Ascending aorta (tissue), 2 donors: Measurements from ENCODE around the gene FERD3L. TPM values are rescaled to one million over a fixed set of nuclear protein-coding genes. Genes with fewer than 3 reads are reported as not detected.
A peak's percentile ranks its signal among the peaks of the same experiment; 100 is the strongest.

Source experiments
- DNase-seq, 2 donors: peaks; one replicate each; pipeline ENCODE4 v3.0.0-alpha.2; 2019; ENCODE audit warnings: low spot score in 2 of 2
- H3K27ac ChIP-seq, 2 donors: fragments of 200-600 bp; sonication (generic); one replicate each; pipeline ENCODE4 v1.5.1; 2016 to 2017; ENCODE audit warnings: mild to moderate bottlenecking in 1 of 2
- H3K27me3 ChIP-seq: fragments of 200-600 bp; sonication (generic); one replicate; pipeline ENCODE4 v1.5.1; 2017
- H3K36me3 ChIP-seq, 2 donors: fragments of 200-600 bp; sonication (generic); one replicate each; pipeline ENCODE4 v1.5.1; 2016
- H3K4me1 ChIP-seq, 2 donors: fragments of 200-600 bp; sonication (generic); one replicate each; pipeline ENCODE4 v1.5.1; 2016 to 2017; ENCODE audit warnings: mild to moderate bottlenecking in 1 of 2
- H3K4me3 ChIP-seq, 2 donors: fragments of 200-600 bp; sonication (generic); one replicate each; pipeline ENCODE4 v1.5.1; 2016 to 2017; ENCODE audit warnings: mild to moderate bottlenecking in 1 of 2
- H3K9me3 ChIP-seq, 2 donors: fragments of 200-600 bp; sonication (generic); one replicate each; pipeline ENCODE4 v1.5.1; 2016
- intact Hi-C: fragments of 100-400 bp; cut with DNase I; formaldehyde crosslinking; loops from one replicate; pipeline ENCODE4 v1.15.1; 2023
- total RNA-seq: library from RNA; depleted of rRNA; stranded (reverse); fragments of >200 nt; gene quantifications from one replicate; pipeline ENCODE4 v1.1.0, GENCODE V29; 2016
- TF ChIP-seq, protein P1 (sequence below), 3 experiments: fragments of 200-600 bp in 2 of 3; fragments of 450-650 bp in 1 of 3; sonication (generic) in 2 of 3; IDR thresholded peaks; one replicate each; pipeline ENCODE4 v1.5.1; 2016 to 2019; ENCODE audit warnings: antibody characterized with exemption in 3 of 3, mild to moderate bottlenecking in 1 of 3, moderate library complexity in 1 of 3

The FERD3L gene
- total RNA-seq, 1 donor from 2014 or later = not detected

DNA sequence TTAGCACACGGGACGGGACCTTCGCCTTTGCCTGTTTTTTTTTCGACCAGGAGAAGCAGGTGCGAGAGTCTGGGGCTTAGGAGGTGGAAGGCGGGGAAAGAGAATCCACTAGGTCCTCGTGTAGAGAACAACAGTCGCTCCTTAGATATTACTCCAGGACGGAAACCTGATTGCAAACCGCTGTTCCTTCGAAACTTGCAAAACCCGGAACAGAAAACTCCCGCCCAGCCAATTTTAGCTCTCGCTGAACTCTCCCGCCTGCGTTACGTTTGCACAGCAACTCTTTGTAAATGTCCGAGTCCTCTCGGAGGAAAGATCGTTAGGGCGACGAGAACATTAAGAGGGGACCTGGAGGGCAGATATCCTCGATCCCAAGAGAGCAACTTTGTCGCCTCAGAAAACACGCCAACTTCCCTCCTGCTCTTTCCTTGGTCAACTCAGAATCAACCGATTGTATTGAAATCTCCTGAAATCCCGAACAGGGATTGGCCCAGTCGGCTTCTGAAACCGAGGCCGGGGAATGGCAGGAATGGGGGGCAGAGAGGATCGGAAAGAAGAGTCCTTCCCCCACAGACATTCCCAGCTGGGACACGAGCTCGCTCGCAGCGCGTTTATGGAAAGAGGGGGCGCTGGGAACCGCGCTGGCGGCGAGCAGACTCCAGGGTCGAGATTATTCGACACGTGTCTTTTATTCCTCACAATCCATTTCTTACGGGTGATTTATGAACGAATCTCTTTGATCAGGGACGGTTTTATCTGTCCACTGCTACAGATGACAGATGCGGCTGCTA, 37.7 kb downstream of the FERD3L start:
- H3K27me3 ChIP-seq = no peaks in the 10 kb centered on the region
- no peaks in the 10 kb centered on the region for H3K36me3 ChIP-seq
- DNase-seq = peak in 1 of 2 donors; percentile 75
- H3K27ac ChIP-seq = peak overlapping the region; percentile 54 to 80
- peak overlapping the region; percentile 69 to 74 for H3K4me3 ChIP-seq
- TF ChIP-seq, protein P1, sequence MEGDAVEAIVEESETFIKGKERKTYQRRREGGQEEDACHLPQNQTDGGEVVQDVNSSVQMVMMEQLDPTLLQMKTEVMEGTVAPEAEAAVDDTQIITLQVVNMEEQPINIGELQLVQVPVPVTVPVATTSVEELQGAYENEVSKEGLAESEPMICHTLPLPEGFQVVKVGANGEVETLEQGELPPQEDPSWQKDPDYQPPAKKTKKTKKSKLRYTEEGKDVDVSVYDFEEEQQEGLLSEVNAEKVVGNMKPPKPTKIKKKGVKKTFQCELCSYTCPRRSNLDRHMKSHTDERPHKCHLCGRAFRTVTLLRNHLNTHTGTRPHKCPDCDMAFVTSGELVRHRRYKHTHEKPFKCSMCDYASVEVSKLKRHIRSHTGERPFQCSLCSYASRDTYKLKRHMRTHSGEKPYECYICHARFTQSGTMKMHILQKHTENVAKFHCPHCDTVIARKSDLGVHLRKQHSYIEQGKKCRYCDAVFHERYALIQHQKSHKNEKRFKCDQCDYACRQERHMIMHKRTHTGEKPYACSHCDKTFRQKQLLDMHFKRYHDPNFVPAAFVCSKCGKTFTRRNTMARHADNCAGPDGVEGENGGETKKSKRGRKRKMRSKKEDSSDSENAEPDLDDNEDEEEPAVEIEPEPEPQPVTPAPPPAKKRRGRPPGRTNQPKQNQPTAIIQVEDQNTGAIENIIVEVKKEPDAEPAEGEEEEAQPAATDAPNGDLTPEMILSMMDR (IDR thresholded peaks at IDR 0.05) = no peak
- H3K9me3 ChIP-seq = no peaks in the 10 kb centered on the region
- intact Hi-C loops = loop anchor here (5.0 kb wide), 4 partner anchors 130 to 1165 kb away; partner anchors contain the start of gene SNX13
- H3K4me1 ChIP-seq = peaks cover 3 to 8% of the 10 kb centered on the region in 2 donors

DNA sequence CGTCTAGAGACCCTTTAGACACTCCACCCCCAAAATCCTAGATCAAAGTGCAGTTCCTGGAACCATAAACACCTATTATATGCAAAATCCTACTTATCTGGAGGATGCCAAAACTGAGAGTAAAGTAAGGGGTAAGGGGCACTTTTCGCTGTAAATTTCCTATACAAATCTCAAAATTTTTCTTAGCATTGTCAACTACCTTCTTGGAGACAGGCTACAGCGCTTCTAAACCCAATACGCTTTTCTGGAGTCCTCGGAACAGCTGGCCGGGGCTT, 38.2 kb downstream of the FERD3L start:
- intact Hi-C loops = loop anchor here (5.0 kb wide), 4 partner anchors 130 to 1165 kb away; partner anchors contain the start of gene SNX13
- H3K4me1 ChIP-seq = peaks cover 3 to 8% of the 10 kb centered on the region in 2 donors
- H3K27ac ChIP-seq = peak overlapping the region; percentile 54 to 80
- H3K4me3 ChIP-seq = peak overlapping the region; percentile 69 to 74
- H3K27me3 ChIP-seq = no peaks in the 10 kb centered on the region
- no peaks in the 10 kb centered on the region for H3K36me3 ChIP-seq
- DNase-seq = no peak
- TF ChIP-seq, protein P1 (IDR thresholded peaks at IDR 0.05) = no peak
- H3K9me3 ChIP-seq = no peaks in the 10 kb centered on the region

DNA sequence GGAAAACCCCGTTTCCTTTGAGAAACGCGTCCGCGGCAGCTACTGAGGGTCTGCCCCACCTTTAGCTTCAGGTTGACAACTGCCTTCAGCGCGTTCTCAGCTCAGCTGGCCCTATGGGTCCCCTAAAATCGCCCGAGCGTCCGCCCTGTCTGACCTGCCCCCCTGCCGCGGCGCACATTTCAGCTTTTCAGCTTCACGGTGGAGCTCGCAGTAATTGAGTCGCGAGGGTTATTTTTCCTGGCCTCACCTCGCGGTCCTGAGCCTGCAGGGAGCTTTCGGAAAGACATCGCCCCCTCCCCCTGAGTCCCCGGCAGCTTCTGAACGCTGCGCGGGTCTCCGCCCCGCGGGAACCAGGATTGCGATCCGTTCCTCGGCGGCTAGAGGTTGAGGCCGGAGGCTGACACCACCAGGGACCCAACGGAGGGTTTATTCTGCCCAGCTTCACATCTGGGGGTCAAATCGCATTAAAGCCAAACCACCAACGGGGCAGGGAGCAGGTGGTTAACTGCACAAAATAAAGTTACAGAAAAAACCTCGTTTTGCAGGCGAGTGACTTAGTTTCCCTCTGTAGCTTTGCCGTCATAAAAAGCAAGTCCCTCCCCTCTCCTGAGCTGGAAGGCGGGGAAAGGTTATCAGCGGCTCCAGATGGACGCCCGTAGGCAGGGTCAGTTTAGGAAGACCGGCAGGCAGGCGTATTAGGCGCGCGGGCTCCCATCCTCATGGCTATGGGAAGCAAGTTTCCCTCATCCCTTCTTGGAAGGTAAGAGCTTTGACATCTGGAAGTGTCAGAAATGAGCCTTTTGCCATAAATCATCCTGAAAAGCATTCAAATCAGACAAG, 38.8 kb downstream of the FERD3L start:
- peak overlapping the region; percentile 54 to 80 for H3K27ac ChIP-seq

DNA sequence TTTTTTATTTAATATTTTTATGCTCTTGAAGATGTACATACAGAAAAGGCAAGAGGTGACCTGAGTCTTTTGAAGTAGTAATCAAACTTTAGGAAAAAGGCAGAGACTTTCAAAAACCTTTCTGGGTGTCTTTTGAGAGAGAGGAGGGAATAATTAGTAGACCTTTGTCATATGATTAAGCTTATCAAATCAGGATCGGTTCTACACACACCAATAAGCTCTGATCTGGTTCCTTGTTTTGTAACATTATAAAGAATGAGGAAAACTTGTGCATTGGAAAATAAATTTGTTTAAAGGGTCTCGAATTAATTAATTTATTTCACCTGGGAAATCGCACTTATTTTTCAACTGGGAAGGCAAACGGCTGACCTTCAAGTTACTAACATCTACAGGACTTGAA, 39.7 kb downstream of the FERD3L start:
- Histone ChIP-seq H3K27ac (no peak overlapping the region), H3K36me3 (no peaks in the 10 kb centered on the region), H3K4me1 (peaks cover 0 to 5% of the 10 kb centered on the region in 2 donors), H3K9me3 (no peaks in the 10 kb centered on the region), H3K4me3 (peak overlapping the region; percentile 69 to 74), H3K27me3 (no peaks in the 10 kb centered on the region)
- TF ChIP-seq, protein P1 (IDR thresholded peaks at IDR 0.05) = no peak
- intact Hi-C loops = loop anchor here (5.0 kb wide), 4 partner anchors 128 to 1163 kb away; partner anchors contain the start of gene SNX13
- no peak for DNase-seq

More for the DNA sequence above, 38.8 kb downstream of the FERD3L start:
- intact Hi-C loops = loop anchor here (5.0 kb wide), 4 partner anchors 129 to 1164 kb away; partner anchors contain the start of gene SNX13
- Histone ChIP-seq H3K9me3 (no peaks in the 10 kb centered on the region), H3K4me1 (peaks cover 0 to 5% of the 10 kb centered on the region in 2 donors), H3K4me3 (peak overlapping the region; percentile 69 to 74), H3K27me3 (no peaks in the 10 kb centered on the region), H3K36me3 (no peaks in the 10 kb centered on the region)
- TF ChIP-seq, protein P1 (IDR thresholded peaks at IDR 0.05) = no peak
- DNase-seq = no peak

DNA sequence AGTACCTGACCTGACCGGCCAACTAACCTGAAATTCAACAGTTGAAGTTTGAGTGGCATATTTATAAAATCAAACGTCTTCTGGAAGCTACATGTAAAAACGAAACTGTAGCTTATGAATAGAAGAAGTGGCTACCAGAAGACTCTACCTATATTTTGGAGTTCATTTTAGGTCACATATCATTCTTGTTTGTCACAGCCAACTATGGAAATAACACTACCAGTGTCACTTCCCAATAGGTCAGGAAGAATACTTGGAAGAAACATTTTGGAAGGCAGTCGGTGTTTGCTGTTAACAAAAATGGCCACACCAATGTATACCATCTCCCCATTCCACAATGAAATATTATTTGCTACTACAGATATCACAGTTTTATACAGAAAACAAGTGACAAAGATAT, 40.4 kb downstream of the FERD3L start:
- DNase-seq = no peak
- intact Hi-C loops = loop anchor here (5.0 kb wide), 4 partner anchors 128 to 1163 kb away; partner anchors contain the start of gene SNX13

More for the DNA sequence above, 40.4 kb downstream of the FERD3L start:
- TF ChIP-seq, protein P1 (IDR thresholded peaks at IDR 0.05) = no peak
- Histone ChIP-seq H3K27me3 (no peaks in the 10 kb centered on the region), H3K36me3 (no peaks in the 10 kb centered on the region), H3K9me3 (no peaks in the 10 kb centered on the region), H3K4me1 (peaks cover 0 to 5% of the 10 kb centered on the region in 2 donors), H3K4me3 (no peak overlapping the region), H3K27ac (no peak overlapping the region)
